ENCODE data around the gene PRLHR. TPM values are rescaled to one million over a fixed set of nuclear protein-coding genes. Genes with fewer than 3 reads are reported as not detected.

PRLHR gene
- total RNA-seq, 1 experiment from 2014 or later: not detected

- no TSS peak for BruUV-seq (replicated peaks)
- Mint-ChIP-seq H3K27ac (ENCODE audit: low read depth, unreplicated experiment) (no peak overlapping the region), H3K4me1 (ENCODE audit: insufficient read depth, unreplicated experiment) (no peaks in the 10 kb centered on the region), H3K27me3 (ENCODE audit: insufficient read depth, unreplicated experiment) (peaks cover 33% of the 10 kb centered on the region), H3K4me3 (ENCODE audit: unreplicated experiment) (no peak overlapping the region), H3K9me3 (ENCODE audit: unreplicated experiment) (peaks cover 9% of the 10 kb centered on the region), H3K36me3 (ENCODE audit: insufficient read depth, unreplicated experiment) (no peaks in the 10 kb centered on the region)
- ChIA-PET CTCF (interaction anchor here (0.6 to 1.1 kb wide), 3 partner anchors 13 to 92 kb away, joined by 3 to 5 read pairs (median 3); no protein-coding TSS in a partner anchor), POLR2A (interaction anchor here (0.7 kb wide), 1 partner anchor 11 kb away, joined by 3 read pairs; no protein-coding TSS in a partner anchor)
- TF ChIP-seq CTCF (IDR thresholded peaks at IDR 0.05; ENCODE audit: unreplicated experiment): no peak
- intact Hi-C loops (cut with micrococcal nuclease): no loop called here
- DNase-seq (ENCODE audit: unreplicated experiment): no peak
Measured at GRCh38 chr10:118551535-118552100, 43.8 kb downstream of the PRLHR start.

GRCh38 chr10:118547282-118547681, 48.2 kb downstream of the PRLHR start:
- DNase-seq (ENCODE audit: unreplicated experiment): no peak
- H3K27ac Mint-ChIP-seq (ENCODE audit: low read depth, unreplicated experiment): no peak overlapping the region
- CTCF ChIA-PET: interaction anchor here (0.6 to 1.7 kb wide), 4 partner anchors 23 to 427 kb away, joined by 3 to 6 read pairs (median 3); no protein-coding TSS in a partner anchor
- intact Hi-C loops (cut with micrococcal nuclease): loop anchor here (10.0 kb wide), 1 partner anchor 242 kb away; no protein-coding TSS in a partner anchor
- POLR2A ChIA-PET: interaction anchor here (0.6 to 1.4 kb wide), 2 partner anchors 88 to 827 kb away, joined by 3 to 5 read pairs; no protein-coding TSS in a partner anchor
- TF ChIP-seq CTCF (IDR thresholded peaks at IDR 0.05; ENCODE audit: unreplicated experiment): no peak
- no peaks in the 10 kb centered on the region for H3K27me3 Mint-ChIP-seq (ENCODE audit: insufficient read depth, unreplicated experiment)
- no peaks in the 10 kb centered on the region for H3K9me3 Mint-ChIP-seq (ENCODE audit: unreplicated experiment)
- no peaks in the 10 kb centered on the region for H3K4me1 Mint-ChIP-seq (ENCODE audit: insufficient read depth, unreplicated experiment)
- no peak overlapping the region for H3K4me3 Mint-ChIP-seq (ENCODE audit: unreplicated experiment)
- H3K36me3 Mint-ChIP-seq (ENCODE audit: insufficient read depth, unreplicated experiment): no peaks in the 10 kb centered on the region
- BruUV-seq (replicated peaks): no TSS peak

- no peak overlapping the region for H3K27ac Mint-ChIP-seq (ENCODE audit: low read depth, unreplicated experiment)
- H3K4me3 Mint-ChIP-seq (ENCODE audit: unreplicated experiment): no peak overlapping the region
- no peak for DNase-seq (ENCODE audit: unreplicated experiment)
- intact Hi-C loops (cut with micrococcal nuclease): loop anchor here (10.0 kb wide), 1 partner anchor 242 kb away; no protein-coding TSS in a partner anchor
- ChIA-PET POLR2A (interaction anchor here (0.6 kb wide), 1 partner anchor 19 kb away, joined by 3 read pairs; no protein-coding TSS in a partner anchor), CTCF (interaction anchor here (0.6 to 7.9 kb wide), 5 partner anchors 24 to 426 kb away, joined by 3 to 90 read pairs (median 4); no protein-coding TSS in a partner anchor)
- no peaks in the 10 kb centered on the region for H3K27me3 Mint-ChIP-seq (ENCODE audit: insufficient read depth, unreplicated experiment)
- BruUV-seq (replicated peaks): no TSS peak
- H3K4me1 Mint-ChIP-seq (ENCODE audit: insufficient read depth, unreplicated experiment): no peaks in the 10 kb centered on the region
- TF ChIP-seq CTCF (IDR thresholded peaks at IDR 0.05; ENCODE audit: unreplicated experiment): no peak
- no peaks in the 10 kb centered on the region for H3K36me3 Mint-ChIP-seq (ENCODE audit: insufficient read depth, unreplicated experiment)
- H3K9me3 Mint-ChIP-seq (ENCODE audit: unreplicated experiment): no peaks in the 10 kb centered on the region
Measured at GRCh38 chr10:118546479-118546878, 49.0 kb downstream of the PRLHR start.

- no peaks in the 10 kb centered on the region for H3K27me3 Mint-ChIP-seq (ENCODE audit: insufficient read depth, unreplicated experiment)
- no peak overlapping the region for H3K27ac Mint-ChIP-seq (ENCODE audit: low read depth, unreplicated experiment)
- no peaks in the 10 kb centered on the region for H3K36me3 Mint-ChIP-seq (ENCODE audit: insufficient read depth, unreplicated experiment)
- no peak for DNase-seq (ENCODE audit: unreplicated experiment)
- H3K4me1 Mint-ChIP-seq (ENCODE audit: insufficient read depth, unreplicated experiment): no peaks in the 10 kb centered on the region
- BruUV-seq (replicated peaks): no TSS peak
- no peaks in the 10 kb centered on the region for H3K9me3 Mint-ChIP-seq (ENCODE audit: unreplicated experiment)
- intact Hi-C loops (cut with micrococcal nuclease): loop anchor here (10.0 kb wide), 1 partner anchor 241 kb away; no protein-coding TSS in a partner anchor
- ChIA-PET CTCF (interaction anchor here (0.8 to 7.9 kb wide), 7 partner anchors 10 to 216 kb away, joined by 4 to 90 read pairs (median 5); no protein-coding TSS in a partner anchor), POLR2A (interaction anchor here (2.4 kb wide), 1 partner anchor 44 kb away, joined by 21 read pairs; no protein-coding TSS in a partner anchor)
- no peak for TF ChIP-seq CTCF (IDR thresholded peaks at IDR 0.05; ENCODE audit: unreplicated experiment)
- H3K4me3 Mint-ChIP-seq (ENCODE audit: unreplicated experiment): no peak overlapping the region
Measured at GRCh38 chr10:118545381-118545780, 50.1 kb downstream of the PRLHR start.

All from MCF 10A (cell line).